ENCODE measurements around the gene DGKH.

DNA sequence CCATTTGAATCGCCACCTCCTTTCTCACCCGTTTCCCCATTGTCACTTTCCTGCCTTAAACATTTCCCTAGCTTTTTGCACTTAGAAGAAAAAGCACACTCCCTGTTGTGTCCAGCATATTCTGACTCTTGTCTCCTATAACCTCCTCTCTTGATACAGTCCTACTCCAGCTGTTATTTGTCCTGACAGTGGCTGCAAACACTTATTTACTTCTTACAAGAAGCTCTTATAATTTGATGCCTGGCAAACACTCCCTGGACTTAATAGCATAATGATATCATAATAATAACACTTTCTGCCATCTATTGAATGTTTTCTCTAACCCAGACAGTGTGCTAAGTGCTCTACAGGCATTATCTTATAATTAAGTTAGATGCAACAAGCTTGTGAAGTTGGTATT, 76.6 kb downstream of the DGKH start:
- TF ChIP-seq, protein P1, sequence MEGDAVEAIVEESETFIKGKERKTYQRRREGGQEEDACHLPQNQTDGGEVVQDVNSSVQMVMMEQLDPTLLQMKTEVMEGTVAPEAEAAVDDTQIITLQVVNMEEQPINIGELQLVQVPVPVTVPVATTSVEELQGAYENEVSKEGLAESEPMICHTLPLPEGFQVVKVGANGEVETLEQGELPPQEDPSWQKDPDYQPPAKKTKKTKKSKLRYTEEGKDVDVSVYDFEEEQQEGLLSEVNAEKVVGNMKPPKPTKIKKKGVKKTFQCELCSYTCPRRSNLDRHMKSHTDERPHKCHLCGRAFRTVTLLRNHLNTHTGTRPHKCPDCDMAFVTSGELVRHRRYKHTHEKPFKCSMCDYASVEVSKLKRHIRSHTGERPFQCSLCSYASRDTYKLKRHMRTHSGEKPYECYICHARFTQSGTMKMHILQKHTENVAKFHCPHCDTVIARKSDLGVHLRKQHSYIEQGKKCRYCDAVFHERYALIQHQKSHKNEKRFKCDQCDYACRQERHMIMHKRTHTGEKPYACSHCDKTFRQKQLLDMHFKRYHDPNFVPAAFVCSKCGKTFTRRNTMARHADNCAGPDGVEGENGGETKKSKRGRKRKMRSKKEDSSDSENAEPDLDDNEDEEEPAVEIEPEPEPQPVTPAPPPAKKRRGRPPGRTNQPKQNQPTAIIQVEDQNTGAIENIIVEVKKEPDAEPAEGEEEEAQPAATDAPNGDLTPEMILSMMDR (IDR thresholded peaks at IDR 0.05), result no peak
- no peak for TF ChIP-seq POLR2A (IDR thresholded peaks at IDR 0.05)

Data from body of pancreas (tissue), 4 donors.